Measurements from ENCODE around the gene PRSS53.

GRCh38 chr16:31099860-31100638, 11.3 kb upstream of the PRSS53 start:
- TF ChIP-seq CTCF (IDR thresholded peaks at IDR 0.05) (no peak), POLR2A (IDR thresholded peaks at IDR 0.05) (no peak)

Data from lower leg skin (tissue), 3 donors.